PFSK-1 (cell line): ENCODE data around the gene ABHD14A.

Source experiments
- POLR2AphosphoS5 ChIP-seq: IDR thresholded peaks from 2 replicates; pipeline ENCODE4 v1.6.1; 2012; ENCODE audit warnings: low read depth, mild to moderate bottlenecking, control low read depth, low read length, moderate library complexity
- SIN3A ChIP-seq: IDR thresholded peaks from 2 replicates; pipeline ENCODE4 v1.6.1; 2012; ENCODE audit warnings: mild to moderate bottlenecking, low read length, moderate library complexity, borderline replicate concordance; ENCODE audit not compliant: insufficient read depth
- TF ChIP-seq, protein P1 (sequence below), 2 experiments: IDR thresholded peaks; 2 replicates each; pipeline versions ENCODE4 v1.6.1 to v1.8.0; 2011 to 2012; ENCODE audit warnings: low read depth in 2 of 2, low read length in 2 of 2, control low read depth in 1 of 2, inconsistent platforms in 1 of 2, mild to moderate bottlenecking in 1 of 2, moderate library complexity in 1 of 2; ENCODE audit not compliant: insufficient read depth in 1 of 2

DNA sequence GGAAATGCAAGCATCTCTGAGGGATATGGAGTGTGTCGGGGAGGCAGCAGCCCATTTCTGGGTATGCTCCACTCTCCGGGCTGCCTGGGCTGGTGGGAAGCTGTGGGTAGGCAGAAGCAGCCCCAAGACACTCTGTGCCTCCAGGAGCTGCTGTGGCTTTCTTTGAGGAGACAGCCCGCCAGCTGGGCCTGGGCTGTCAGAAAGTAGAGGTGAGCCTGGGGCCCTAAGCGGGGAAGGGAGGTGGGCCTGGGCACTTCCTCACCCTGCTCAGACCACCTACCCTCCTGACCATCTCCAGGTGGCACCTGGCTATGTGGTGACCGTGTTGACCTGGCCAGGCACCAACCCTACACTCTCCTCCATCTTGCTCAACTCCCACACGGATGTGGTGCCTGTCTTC lies 10.2 kb downstream of the ABHD14A start:
- no peak for TF ChIP-seq SIN3A
- TF ChIP-seq POLR2AphosphoS5, result no peak
- TF ChIP-seq, protein P1, sequence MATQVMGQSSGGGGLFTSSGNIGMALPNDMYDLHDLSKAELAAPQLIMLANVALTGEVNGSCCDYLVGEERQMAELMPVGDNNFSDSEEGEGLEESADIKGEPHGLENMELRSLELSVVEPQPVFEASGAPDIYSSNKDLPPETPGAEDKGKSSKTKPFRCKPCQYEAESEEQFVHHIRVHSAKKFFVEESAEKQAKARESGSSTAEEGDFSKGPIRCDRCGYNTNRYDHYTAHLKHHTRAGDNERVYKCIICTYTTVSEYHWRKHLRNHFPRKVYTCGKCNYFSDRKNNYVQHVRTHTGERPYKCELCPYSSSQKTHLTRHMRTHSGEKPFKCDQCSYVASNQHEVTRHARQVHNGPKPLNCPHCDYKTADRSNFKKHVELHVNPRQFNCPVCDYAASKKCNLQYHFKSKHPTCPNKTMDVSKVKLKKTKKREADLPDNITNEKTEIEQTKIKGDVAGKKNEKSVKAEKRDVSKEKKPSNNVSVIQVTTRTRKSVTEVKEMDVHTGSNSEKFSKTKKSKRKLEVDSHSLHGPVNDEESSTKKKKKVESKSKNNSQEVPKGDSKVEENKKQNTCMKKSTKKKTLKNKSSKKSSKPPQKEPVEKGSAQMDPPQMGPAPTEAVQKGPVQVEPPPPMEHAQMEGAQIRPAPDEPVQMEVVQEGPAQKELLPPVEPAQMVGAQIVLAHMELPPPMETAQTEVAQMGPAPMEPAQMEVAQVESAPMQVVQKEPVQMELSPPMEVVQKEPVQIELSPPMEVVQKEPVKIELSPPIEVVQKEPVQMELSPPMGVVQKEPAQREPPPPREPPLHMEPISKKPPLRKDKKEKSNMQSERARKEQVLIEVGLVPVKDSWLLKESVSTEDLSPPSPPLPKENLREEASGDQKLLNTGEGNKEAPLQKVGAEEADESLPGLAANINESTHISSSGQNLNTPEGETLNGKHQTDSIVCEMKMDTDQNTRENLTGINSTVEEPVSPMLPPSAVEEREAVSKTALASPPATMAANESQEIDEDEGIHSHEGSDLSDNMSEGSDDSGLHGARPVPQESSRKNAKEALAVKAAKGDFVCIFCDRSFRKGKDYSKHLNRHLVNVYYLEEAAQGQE (IDR thresholded peaks at IDR 0.05; ENCODE audit: insufficient read depth in 1 of 2, low read depth in 2 of 2, low read length in 2 of 2), result no peak
